Aorta (tissue), 5 donors: Measurements from ENCODE around the gene PARP12. TPM values are rescaled to one million over a fixed set of nuclear protein-coding genes. Genes with fewer than 3 reads are reported as not detected.

Source experiments
- ATAC-seq: fragments of 200-7000 bp; cut with Tn5 transposase; one replicate; pipeline ENCODE4 v1.9.1; 2022; ENCODE audit warnings: moderate library complexity; ENCODE audit not compliant: low FRiP score
- DNase-seq, 2 donors: peaks; one replicate each; pipeline ENCODE4 v3.0.0-alpha.2; 2020
- H3K27ac ChIP-seq, 2 donors: one replicate each; pipeline ENCODE4 v1.5.1; 2013; ENCODE audit warnings: low read length in 2 of 2, mild to moderate bottlenecking in 2 of 2, moderate library complexity in 2 of 2, control low read depth in 1 of 2, inconsistent platforms in 1 of 2, low read depth in 1 of 2
- H3K27me3 ChIP-seq, 2 donors: one replicate each; pipeline ENCODE4 v1.6.1; 2013; ENCODE audit warnings: control low read depth in 1 of 2, low read length in 1 of 2, mild to moderate bottlenecking in 1 of 2, moderate library complexity in 1 of 2; ENCODE audit not compliant: insufficient read depth in 2 of 2, control insufficient read depth in 1 of 2
- H3K36me3 ChIP-seq, 2 donors: one replicate each; pipeline ENCODE4 v1.6.1; 2013; ENCODE audit warnings: control low read depth in 1 of 2, low read length in 1 of 2, mild to moderate bottlenecking in 1 of 2; ENCODE audit not compliant: insufficient read depth in 2 of 2, control insufficient read depth in 1 of 2
- H3K4me1 ChIP-seq, 2 donors: one replicate each; pipeline ENCODE4 v1.6.1; 2013; ENCODE audit warnings: low read length in 2 of 2, control low read depth in 1 of 2, mild to moderate bottlenecking in 1 of 2, moderate library complexity in 1 of 2; ENCODE audit not compliant: insufficient read depth in 2 of 2, control insufficient read depth in 1 of 2
- H3K4me3 ChIP-seq, 2 donors: one replicate each; pipeline ENCODE4 v1.5.1; 2013; ENCODE audit warnings: low read length in 2 of 2, control low read depth in 1 of 2, mild to moderate bottlenecking in 1 of 2
- H3K9me3 ChIP-seq: one replicate; pipeline ENCODE4 v1.6.1; 2013; ENCODE audit warnings: mild to moderate bottlenecking, low read length; ENCODE audit not compliant: control insufficient read depth
- WGBS, 2 donors: extraction: QIAGEN DNeasy Blood & Tissue Kit; methylation state at CpG; one replicate each; pipeline ENCODE4 v1.1.7; 2013; 5-methylcytosine and 5-hydroxymethylcytosine counted together
- intact Hi-C, 2 donors: fragments of 100-400 bp; cut with DNase I; formaldehyde crosslinking; loops; one replicate each; pipeline versions ENCODE4 v1.14.2 to v1.15.0; 2022
- polyA plus RNA-seq, 2 donors: library from polyadenylated mRNA; stranded (reverse); fragments of 200-250 nt; gene quantifications; one replicate each; pipeline ENCODE4 v1.2.3, GENCODE V29; 2013
- total RNA-seq, 2 donors: library from RNA; stranded (reverse); fragmentation: NEBNext Ultra II Directional; extraction: Animal tissue kit (Norgen Biotek cat#: 25700); gene quantifications; one replicate each; pipeline ENCODE4 v1.2.1, GENCODE V29; 2021
- donor health status: healthy with polysubstance abuse.
- donor health status: Bipolar disorder and iron deficiency.
- donor health status: DM: no; HTN: no; CAD: no.
- donor health status: DM: no; HTN: no; CAD: no.
- donor health status: DM: yes; HTN: yes; CAD: no.

Gene PARP12
- total and polyA plus RNA-seq, 4 donors, result 14.7 to 43.5 (median 39.8) TPM

DNA sequence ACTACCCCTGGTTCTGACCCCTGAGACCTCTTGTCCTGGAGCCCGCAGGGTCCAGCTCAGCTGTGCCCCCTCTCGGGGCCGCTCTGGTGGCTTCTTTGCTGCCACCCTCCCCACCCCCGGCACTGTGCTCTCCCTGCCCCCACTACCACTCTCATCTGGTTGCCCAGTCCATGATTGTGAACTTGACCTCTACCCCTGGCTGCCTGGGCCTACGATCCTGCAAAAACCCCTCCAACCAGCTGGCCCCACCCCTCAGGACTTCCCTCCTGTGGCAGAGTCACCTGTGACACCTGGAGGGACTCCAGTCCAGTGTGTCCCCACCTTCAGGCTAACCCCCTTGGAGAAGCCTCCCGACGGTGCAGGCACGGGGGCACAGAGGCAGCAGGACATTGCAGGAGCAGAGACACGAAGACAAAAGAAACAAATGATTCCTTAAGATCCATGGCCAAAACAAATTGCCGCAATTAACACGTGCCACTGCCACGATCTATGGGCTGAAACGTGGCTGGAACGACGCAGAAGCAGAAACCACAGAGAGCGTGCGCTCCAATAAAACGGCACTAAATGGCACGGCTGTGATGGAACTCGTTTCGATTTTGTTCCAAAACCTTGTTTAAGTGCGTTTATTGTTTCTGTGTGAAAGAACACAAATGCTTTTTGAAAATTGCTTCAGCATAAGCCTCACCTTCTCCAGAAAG, 72.0 kb downstream of the PARP12 start:
- H3K27me3 ChIP-seq, result no peaks in the 10 kb centered on the region
- no peaks in the 10 kb centered on the region for H3K9me3 ChIP-seq
- no peaks in the 10 kb centered on the region for H3K4me1 ChIP-seq
- DNase-seq, result no peak
- no peak for ATAC-seq
- 95 to 96% methylated on average over 22 of the region's 22 CpGs for WGBS, 2 donors
- intact Hi-C loops, result loop anchor here in 1 of 2 donors (10.0 kb wide), 1 partner anchor 206 kb away; no protein-coding TSS in a partner anchor
- H3K27ac ChIP-seq, result no peak overlapping the region
- no peaks in the 10 kb centered on the region for H3K36me3 ChIP-seq
- H3K4me3 ChIP-seq, result no peak overlapping the region

DNA sequence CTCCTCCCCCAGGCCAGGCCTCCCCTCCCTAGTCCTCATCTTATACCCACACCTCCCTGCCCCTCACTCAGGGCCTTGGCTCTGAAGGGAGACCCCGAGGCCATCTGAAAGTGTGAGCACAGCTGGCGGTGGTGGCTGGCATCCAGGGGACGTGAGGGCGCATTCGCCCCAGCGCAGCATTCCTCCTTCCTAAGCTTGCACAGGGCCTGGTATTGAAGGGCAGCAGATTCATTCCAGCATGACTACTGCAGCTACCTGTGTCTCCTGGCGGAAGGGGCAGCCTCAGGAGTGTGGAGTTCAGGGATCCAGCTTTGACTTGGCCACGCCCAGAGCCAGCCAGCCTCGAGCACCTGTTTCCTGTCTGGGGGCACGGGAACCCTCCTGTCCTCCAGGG, 72.6 kb downstream of the PARP12 start:
- no peaks in the 10 kb centered on the region for H3K9me3 ChIP-seq
- no peaks in the 10 kb centered on the region for H3K27me3 ChIP-seq
- intact Hi-C loops, result loop anchor here in 1 of 2 donors (10.0 kb wide), 1 partner anchor 205 kb away; no protein-coding TSS in a partner anchor
- no peaks in the 10 kb centered on the region for H3K36me3 ChIP-seq
- no peak overlapping the region for H3K4me3 ChIP-seq
- ATAC-seq (no peak), DNase-seq (no peak)
- no peaks in the 10 kb centered on the region for H3K4me1 ChIP-seq
- WGBS, 2 donors, result 89 to 90% methylated on average over 10 of the region's 10 CpGs
- no peak overlapping the region for H3K27ac ChIP-seq

DNA sequence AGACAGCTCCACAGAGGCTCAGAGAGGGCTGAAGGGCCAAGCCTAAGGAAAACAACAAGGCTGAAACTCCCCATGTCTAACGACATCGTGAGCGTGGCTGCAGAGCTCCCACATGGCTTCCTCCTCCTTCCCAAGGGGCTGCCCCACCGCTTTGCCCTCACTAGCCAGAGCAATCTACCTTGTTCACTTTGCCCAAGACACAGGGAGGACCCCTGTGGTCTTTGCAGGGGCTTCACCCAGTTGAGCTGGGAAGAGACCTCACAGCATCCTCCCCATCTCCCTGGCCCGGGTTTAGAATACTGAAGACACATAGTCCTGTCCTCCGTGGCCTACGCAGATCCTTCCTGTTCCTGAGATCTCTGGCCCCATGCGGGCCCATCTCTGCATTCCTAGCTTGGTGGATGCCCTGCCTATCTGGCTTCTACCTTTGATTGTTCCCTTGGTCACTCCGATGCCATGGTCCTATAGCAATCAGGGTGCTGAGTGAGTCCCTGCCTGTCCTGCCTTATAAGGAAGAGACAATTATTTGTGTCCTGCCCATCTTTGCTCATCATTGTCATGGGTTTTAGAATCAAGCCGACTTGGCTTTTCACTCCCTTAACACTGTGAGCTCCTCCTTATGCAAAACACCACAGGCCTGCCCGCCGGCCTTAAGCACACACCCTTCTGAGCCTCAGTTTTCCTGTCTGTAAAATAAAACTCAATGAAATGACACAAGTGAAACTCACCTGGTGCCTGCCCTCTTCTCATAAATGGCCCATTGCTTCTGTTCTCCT, 73.2 kb downstream of the PARP12 start:
- Histone ChIP-seq H3K36me3 (no peaks in the 10 kb centered on the region), H3K4me1 (no peaks in the 10 kb centered on the region), H3K9me3 (no peaks in the 10 kb centered on the region), H3K4me3 (no peak overlapping the region), H3K27ac (no peak overlapping the region), H3K27me3 (no peaks in the 10 kb centered on the region)
- 92% methylated on average over 12 of the region's 12 CpGs for WGBS, 2 donors
- no peak for DNase-seq
- intact Hi-C loops, result loop anchor here in 1 of 2 donors (10.0 kb wide), 1 partner anchor 205 kb away; no protein-coding TSS in a partner anchor
- no peak for ATAC-seq

DNA sequence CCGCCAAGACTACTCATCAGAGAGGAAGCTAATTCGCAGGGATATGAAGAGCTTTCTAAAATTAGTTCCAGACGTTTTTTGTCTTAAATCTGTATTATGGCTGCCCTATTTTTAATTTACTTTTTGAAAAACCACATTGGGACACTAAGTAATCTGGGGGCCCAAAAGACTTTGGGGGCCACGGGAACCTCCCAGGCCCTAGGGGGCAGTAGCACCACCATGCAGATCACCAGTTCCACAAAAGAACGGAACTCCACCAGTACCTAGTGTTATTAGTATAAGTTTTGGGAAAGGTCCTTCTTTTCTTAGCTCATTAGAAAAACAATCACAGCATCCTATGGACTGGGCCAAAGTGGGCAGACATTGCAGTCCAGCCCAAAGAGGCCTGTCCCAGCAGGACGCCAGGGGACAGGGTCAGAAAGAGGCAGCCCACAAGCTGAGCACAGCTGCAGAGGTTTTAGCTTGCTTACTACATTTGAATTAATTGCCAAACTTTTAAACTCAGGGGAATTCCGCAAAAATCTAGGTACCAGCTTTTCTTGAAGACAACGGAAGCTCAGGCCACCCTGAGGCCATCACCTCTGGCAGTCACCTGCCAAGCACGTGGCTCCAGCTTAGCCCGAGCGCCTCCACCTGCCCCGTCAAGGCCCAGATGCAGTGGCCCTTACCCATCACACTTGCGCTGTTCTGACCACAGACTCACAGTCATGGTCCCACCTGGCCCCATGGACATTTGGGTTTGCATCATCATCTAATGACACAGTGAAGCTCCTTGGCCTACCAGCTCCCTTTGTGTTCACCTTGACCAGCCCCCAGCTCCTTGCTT, 74.8 kb downstream of the PARP12 start:
- Histone ChIP-seq H3K9me3 (no peaks in the 10 kb centered on the region), H3K4me1 (no peaks in the 10 kb centered on the region), H3K36me3 (no peaks in the 10 kb centered on the region), H3K27me3 (no peaks in the 10 kb centered on the region), H3K27ac (no peak overlapping the region), H3K4me3 (no peak overlapping the region)
- no peak for ATAC-seq
- WGBS, 2 donors, result 72 to 78% methylated on average over 13 of the region's 13 CpGs
- intact Hi-C loops, result no loop called here
- DNase-seq, result no peak

DNA sequence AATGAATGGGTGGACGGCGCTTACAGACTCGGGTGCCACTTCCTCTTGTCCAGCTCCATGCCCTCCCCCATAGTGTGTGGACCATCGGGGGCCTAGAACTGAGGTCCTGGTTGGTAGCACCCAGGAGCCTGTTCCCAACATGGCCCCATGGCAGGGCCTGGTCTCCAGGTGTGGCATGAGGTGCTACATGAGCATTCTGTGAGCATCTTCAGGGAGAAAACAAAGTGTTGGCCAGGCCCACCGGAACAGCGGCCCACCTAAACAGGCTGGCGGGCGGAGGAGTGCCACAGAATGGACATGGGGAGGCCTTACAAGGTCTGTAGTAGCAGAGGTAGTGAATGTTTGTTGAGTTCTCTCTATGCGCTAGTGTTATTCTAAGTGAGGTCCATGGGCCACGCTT, 76.9 kb downstream of the PARP12 start:
- no peaks in the 10 kb centered on the region for H3K36me3 ChIP-seq
- intact Hi-C loops, result no loop called here
- H3K4me3 ChIP-seq, result no peak overlapping the region
- no peak overlapping the region for H3K27ac ChIP-seq
- DNase-seq (no peak), ATAC-seq (no peak)
- WGBS, 2 donors, result 91 to 94% methylated on average over 10 of the region's 10 CpGs
- no peaks in the 10 kb centered on the region for H3K4me1 ChIP-seq
- H3K27me3 ChIP-seq, result no peaks in the 10 kb centered on the region
- no peaks in the 10 kb centered on the region for H3K9me3 ChIP-seq

DNA sequence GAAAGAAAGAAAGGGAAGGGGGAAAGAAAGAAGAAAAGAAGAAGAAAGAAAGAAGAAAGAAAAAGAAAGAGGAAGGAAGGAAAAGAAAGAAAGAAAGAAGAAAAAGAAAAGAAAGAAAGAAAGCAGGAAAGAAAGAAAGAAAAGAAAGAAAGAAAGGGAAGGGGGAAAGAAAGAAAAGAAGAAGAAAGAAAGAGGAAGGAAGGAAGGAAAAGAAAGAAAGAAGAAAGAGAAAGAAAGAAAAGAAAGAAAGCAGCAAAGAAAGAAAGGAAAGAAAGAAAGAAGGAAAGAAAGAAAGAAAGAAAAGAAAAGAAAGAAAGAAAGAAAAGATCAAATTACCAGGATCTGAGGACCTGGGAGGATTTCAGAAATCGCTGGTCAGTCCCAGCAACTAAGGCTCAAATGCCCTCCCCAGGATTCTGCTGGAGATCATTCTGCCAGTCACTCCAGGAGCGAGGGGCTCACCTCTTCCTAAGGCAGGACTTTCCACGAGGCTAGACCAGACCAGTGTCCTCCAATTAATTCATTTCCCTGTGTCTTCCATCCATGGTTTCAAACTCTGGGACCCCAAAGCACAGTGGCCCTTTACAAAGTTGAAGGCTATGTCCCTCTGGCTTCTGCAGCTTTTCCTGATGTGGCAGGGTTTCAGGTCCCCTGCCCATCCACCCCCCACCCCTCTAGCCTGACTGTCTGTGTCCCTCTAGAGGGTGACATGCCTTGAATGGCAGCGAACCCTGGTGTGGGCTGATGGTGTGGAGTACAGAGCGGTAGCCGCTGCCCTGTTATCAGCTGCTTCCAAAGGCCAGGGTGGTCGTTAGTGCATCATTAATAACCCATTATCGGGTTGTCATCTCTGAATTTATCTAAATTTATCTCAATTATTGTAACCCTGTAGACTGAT, 77.9 kb downstream of the PARP12 start:
- Histone ChIP-seq H3K27me3 (no peaks in the 10 kb centered on the region), H3K4me3 (no peak overlapping the region), H3K4me1 (no peaks in the 10 kb centered on the region), H3K36me3 (no peaks in the 10 kb centered on the region), H3K27ac (no peak overlapping the region), H3K9me3 (no peaks in the 10 kb centered on the region)
- ATAC-seq (no peak), DNase-seq (no peak)
- 59 to 74% methylated on average over 8 of the region's 8 CpGs for WGBS, 2 donors
- intact Hi-C loops, result no loop called here

DNA sequence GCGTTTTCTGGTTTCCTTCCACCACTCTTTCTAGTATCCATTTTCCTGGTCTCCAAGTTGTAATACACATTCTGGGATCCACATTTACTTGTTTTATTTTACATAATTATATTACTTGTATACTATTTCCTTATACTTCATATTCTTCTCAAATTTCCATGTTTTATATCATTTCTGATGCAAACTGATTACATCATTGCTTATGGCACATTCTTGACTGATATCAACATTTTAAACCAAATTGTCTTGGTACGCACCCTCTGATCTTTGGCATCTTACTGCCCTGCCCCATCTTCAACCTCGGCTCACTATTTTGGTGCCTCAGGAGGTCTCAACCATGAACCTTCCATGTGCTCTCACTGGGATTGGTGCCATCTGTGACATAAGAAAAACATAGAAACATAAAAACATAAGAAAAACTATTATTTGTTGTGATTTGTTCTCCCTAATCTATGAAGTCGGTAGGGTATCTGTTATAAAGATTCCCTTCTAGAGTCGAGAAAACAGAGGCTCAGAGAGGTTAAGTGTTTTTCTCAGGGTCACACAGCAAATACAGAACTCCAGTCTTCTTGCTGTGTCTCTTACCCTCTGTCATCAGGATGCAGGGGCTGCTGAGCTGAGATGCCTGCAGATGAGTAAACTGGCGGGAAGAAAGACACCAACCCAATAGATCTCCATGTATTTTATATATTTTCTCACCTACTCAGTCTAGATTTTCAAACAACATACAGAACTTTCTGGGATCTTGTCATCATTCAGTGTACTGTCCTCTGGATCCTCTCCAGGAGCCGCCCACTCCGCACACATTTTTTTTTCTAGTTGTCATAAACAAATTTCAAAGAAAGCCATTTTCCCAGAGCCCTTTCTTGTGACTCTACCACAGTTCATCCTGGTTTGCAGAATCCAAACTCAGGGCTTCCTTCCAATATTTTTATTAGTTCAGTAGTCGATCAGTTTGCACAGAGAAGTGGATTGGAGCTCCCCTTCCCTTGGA, 79.5 kb downstream of the PARP12 start:
- 77 to 80% methylated on average over 9 of the region's 9 CpGs for WGBS, 2 donors

More for the DNA sequence above, 79.5 kb downstream of the PARP12 start:
- no peaks in the 10 kb centered on the region for H3K27me3 ChIP-seq
- H3K36me3 ChIP-seq, result no peaks in the 10 kb centered on the region
- intact Hi-C loops, result no loop called here
- H3K27ac ChIP-seq, result no peak overlapping the region
- no peak for DNase-seq
- H3K4me1 ChIP-seq, result no peaks in the 10 kb centered on the region
- no peak overlapping the region for H3K4me3 ChIP-seq
- no peaks in the 10 kb centered on the region for H3K9me3 ChIP-seq
- ATAC-seq, result no peak
